ENCODE measurements around the gene PPP1R37.
A peak's percentile ranks its signal among the peaks of the same experiment; 100 is the strongest.

Gene PPP1R37

GRCh38 chr19:45094137-45094536 is 1.2 kb downstream of the PPP1R37 start:
- Histone ChIP-seq H2BK15ac (ENCODE audit: low read depth, poor library complexity, severe bottlenecking) (no peak overlapping the region), H2AFZ (ENCODE audit: low read depth, low read length) (no peak overlapping the region), H3K14ac (ENCODE audit: low read length in 2 of 2) (no peak overlapping the region), H2BK5ac (ENCODE audit: low read depth, low read length, poor library complexity, severe bottlenecking) (no peak overlapping the region), H3K4me3 (ENCODE audit: insufficient read depth in 1 of 2, low read depth in 1 of 2, low read length in 2 of 2) (peak overlapping the region; percentile 24 to 98), H2AK5ac (ENCODE audit: low read length, severe bottlenecking) (no peak overlapping the region), H3K4me2 (ENCODE audit: low read length, poor library complexity, severe bottlenecking) (peak overlapping the region; percentile 79), H2BK120ac (ENCODE audit: low read depth, low read length) (no peak overlapping the region), H3K4ac (ENCODE audit: low read depth in 1 of 2, low read length in 2 of 2) (no peak overlapping the region), H3K27me3 (ENCODE audit: control insufficient read depth in 1 of 2, insufficient read depth in 1 of 2, low read length in 2 of 2) (no peaks in the 10 kb centered on the region), H4K91ac (ENCODE audit: low read length) (no peak overlapping the region), H3K23ac (ENCODE audit: low read length in 2 of 2) (no peak overlapping the region), H3K9me3 (ENCODE audit: control insufficient read depth, low read length) (no peaks in the 10 kb centered on the region), H4K8ac (ENCODE audit: low read length) (peak overlapping the region; percentile 19), H3K79me1 (replicated peaks; ENCODE audit: low read length, poor library complexity, severe bottlenecking) (peaks cover 6% of the 10 kb centered on the region), H3K9ac (ENCODE audit: low read length) (peak overlapping the region; percentile 99), H3K36me3 (ENCODE audit: control insufficient read depth in 1 of 2, insufficient read depth in 2 of 2, low read depth in 1 of 2, low read length in 2 of 2) (peaks cover 15 to 21% of the 10 kb centered on the region in 2 experiments), H3K18ac (ENCODE audit: low read depth in 1 of 2, low read length in 2 of 2) (no peak overlapping the region), H2BK12ac (ENCODE audit: low read length in 2 of 2) (peak overlapping the region in 1 of 2 experiments; percentile 38), H3K4me1 (ENCODE audit: control insufficient read depth, insufficient read depth, low read depth, low read length) (peaks cover 42% of the 10 kb centered on the region), H3K27ac (ENCODE audit: low read length, poor library complexity, severe bottlenecking) (no peak overlapping the region)
- no peak for DNase-seq
- WGBS: 84% methylated on average over 9 of the region's 9 CpGs

- 96% methylated on average over 5 of the region's 5 CpGs for WGBS
- Histone ChIP-seq H3K9ac (ENCODE audit: low read length) (peak overlapping the region; percentile 99), H3K4me1 (ENCODE audit: control insufficient read depth, insufficient read depth, low read depth, low read length) (peaks cover 47% of the 10 kb centered on the region), H2BK5ac (ENCODE audit: low read depth, low read length, poor library complexity, severe bottlenecking) (no peak overlapping the region), H3K14ac (ENCODE audit: low read length in 2 of 2) (no peak overlapping the region), H3K36me3 (ENCODE audit: control insufficient read depth in 1 of 2, insufficient read depth in 2 of 2, low read depth in 1 of 2, low read length in 2 of 2) (peaks cover 15 to 20% of the 10 kb centered on the region in 2 experiments), H3K23ac (ENCODE audit: low read length in 2 of 2) (no peak overlapping the region), H4K8ac (ENCODE audit: low read length) (no peak overlapping the region), H2BK15ac (ENCODE audit: low read depth, poor library complexity, severe bottlenecking) (no peak overlapping the region), H3K9me3 (ENCODE audit: control insufficient read depth, low read length) (no peaks in the 10 kb centered on the region), H4K91ac (ENCODE audit: low read length) (no peak overlapping the region), H3K27me3 (ENCODE audit: control insufficient read depth in 1 of 2, insufficient read depth in 1 of 2, low read length in 2 of 2) (no peaks in the 10 kb centered on the region), H3K4me3 (ENCODE audit: insufficient read depth in 1 of 2, low read depth in 1 of 2, low read length in 2 of 2) (peak overlapping the region in 1 of 2 experiments; percentile 98), H2BK12ac (ENCODE audit: low read length in 2 of 2) (peak overlapping the region in 1 of 2 experiments; percentile 71), H3K27ac (ENCODE audit: low read length, poor library complexity, severe bottlenecking) (no peak overlapping the region), H2AFZ (ENCODE audit: low read depth, low read length) (no peak overlapping the region), H3K18ac (ENCODE audit: low read depth in 1 of 2, low read length in 2 of 2) (no peak overlapping the region), H2AK5ac (ENCODE audit: low read length, severe bottlenecking) (no peak overlapping the region), H3K4ac (ENCODE audit: low read depth in 1 of 2, low read length in 2 of 2) (no peak overlapping the region), H3K79me1 (replicated peaks; ENCODE audit: low read length, poor library complexity, severe bottlenecking) (peaks cover 6% of the 10 kb centered on the region), H3K4me2 (ENCODE audit: low read length, poor library complexity, severe bottlenecking) (peak overlapping the region; percentile 12), H2BK120ac (ENCODE audit: low read depth, low read length) (no peak overlapping the region)
- DNase-seq: no peak
Measured at GRCh38 chr19:45094707-45095106, 1.7 kb downstream of the PPP1R37 start.

- peaks cover 2% of the 10 kb centered on the region for H3K79me1 ChIP-seq (replicated peaks; ENCODE audit: low read length, poor library complexity, severe bottlenecking)
- H3K36me3 ChIP-seq (ENCODE audit: control insufficient read depth in 1 of 2, insufficient read depth in 2 of 2, low read depth in 1 of 2, low read length in 2 of 2): peaks cover 4 to 9% of the 10 kb centered on the region in 2 experiments
- no peak overlapping the region for H4K91ac ChIP-seq (ENCODE audit: low read length)
- no peak overlapping the region for H2BK15ac ChIP-seq (ENCODE audit: low read depth, poor library complexity, severe bottlenecking)
- 92% methylated on average over 14 of the region's 14 CpGs for WGBS
- H2BK120ac ChIP-seq (ENCODE audit: low read depth, low read length): no peak overlapping the region
- H3K14ac ChIP-seq (ENCODE audit: low read length in 2 of 2): peak overlapping the region in 1 of 2 experiments; percentile 64
- no peak overlapping the region for H3K23ac ChIP-seq (ENCODE audit: low read length in 2 of 2)
- no peak overlapping the region for H3K18ac ChIP-seq (ENCODE audit: low read depth in 1 of 2, low read length in 2 of 2)
- no peak for DNase-seq
- H3K27ac ChIP-seq (ENCODE audit: low read length, poor library complexity, severe bottlenecking): no peak overlapping the region
- H3K9ac ChIP-seq (ENCODE audit: low read length): peak overlapping the region; percentile 20
- peaks cover 55% of the 10 kb centered on the region for H3K4me1 ChIP-seq (ENCODE audit: control insufficient read depth, insufficient read depth, low read depth, low read length)
- H4K8ac ChIP-seq (ENCODE audit: low read length): no peak overlapping the region
- H2AFZ ChIP-seq (ENCODE audit: low read depth, low read length): no peak overlapping the region
- H3K9me3 ChIP-seq (ENCODE audit: control insufficient read depth, low read length): no peaks in the 10 kb centered on the region
- H3K4ac ChIP-seq (ENCODE audit: low read depth in 1 of 2, low read length in 2 of 2): peak overlapping the region in 1 of 2 experiments; percentile 45
- no peak overlapping the region for H3K4me2 ChIP-seq (ENCODE audit: low read length, poor library complexity, severe bottlenecking)
- peak overlapping the region; percentile 38 for H2AK5ac ChIP-seq (ENCODE audit: low read length, severe bottlenecking)
- H3K27me3 ChIP-seq (ENCODE audit: control insufficient read depth in 1 of 2, insufficient read depth in 1 of 2, low read length in 2 of 2): no peaks in the 10 kb centered on the region
- peak overlapping the region in 1 of 2 experiments; percentile 42 for H2BK12ac ChIP-seq (ENCODE audit: low read length in 2 of 2)
- H2BK5ac ChIP-seq (ENCODE audit: low read depth, low read length, poor library complexity, severe bottlenecking): no peak overlapping the region
- H3K4me3 ChIP-seq (ENCODE audit: insufficient read depth in 1 of 2, low read depth in 1 of 2, low read length in 2 of 2): peak overlapping the region in 1 of 2 experiments; percentile 98
Measured at GRCh38 chr19:45095496-45096413, 2.8 kb downstream of the PPP1R37 start.

- H2AK5ac ChIP-seq (ENCODE audit: low read length, severe bottlenecking): no peak overlapping the region
- H3K4me2 ChIP-seq (ENCODE audit: low read length, poor library complexity, severe bottlenecking): no peak overlapping the region
- no peak for DNase-seq
- peak overlapping the region in 1 of 2 experiments; percentile 87 for H3K23ac ChIP-seq (ENCODE audit: low read length in 2 of 2)
- H3K4me3 ChIP-seq (ENCODE audit: insufficient read depth in 1 of 2, low read depth in 1 of 2, low read length in 2 of 2): no peak overlapping the region
- peaks cover 60% of the 10 kb centered on the region for H3K4me1 ChIP-seq (ENCODE audit: control insufficient read depth, insufficient read depth, low read depth, low read length)
- no peak overlapping the region for H4K8ac ChIP-seq (ENCODE audit: low read length)
- no peaks in the 10 kb centered on the region for H3K27me3 ChIP-seq (ENCODE audit: control insufficient read depth in 1 of 2, insufficient read depth in 1 of 2, low read length in 2 of 2)
- 91% methylated on average over 7 of the region's 7 CpGs for WGBS
- H3K9me3 ChIP-seq (ENCODE audit: control insufficient read depth, low read length): no peaks in the 10 kb centered on the region
- peak overlapping the region; percentile 80 for H3K9ac ChIP-seq (ENCODE audit: low read length)
- no peak overlapping the region for H2BK120ac ChIP-seq (ENCODE audit: low read depth, low read length)
- H3K79me1 ChIP-seq (replicated peaks; ENCODE audit: low read length, poor library complexity, severe bottlenecking): peaks cover 4% of the 10 kb centered on the region
- H2BK15ac ChIP-seq (ENCODE audit: low read depth, poor library complexity, severe bottlenecking): peak overlapping the region; percentile 73
- H4K91ac ChIP-seq (ENCODE audit: low read length): peak overlapping the region; percentile 85
- H3K14ac ChIP-seq (ENCODE audit: low read length in 2 of 2): no peak overlapping the region
- no peak overlapping the region for H2BK5ac ChIP-seq (ENCODE audit: low read depth, low read length, poor library complexity, severe bottlenecking)
- H3K18ac ChIP-seq (ENCODE audit: low read depth in 1 of 2, low read length in 2 of 2): peak overlapping the region in 1 of 2 experiments; percentile 57
- peak overlapping the region; percentile 99 for H2BK12ac ChIP-seq (ENCODE audit: low read length in 2 of 2)
- no peak overlapping the region for H2AFZ ChIP-seq (ENCODE audit: low read depth, low read length)
- peak overlapping the region in 1 of 2 experiments; percentile 85 for H3K4ac ChIP-seq (ENCODE audit: low read depth in 1 of 2, low read length in 2 of 2)
- no peak overlapping the region for H3K27ac ChIP-seq (ENCODE audit: low read length, poor library complexity, severe bottlenecking)
- peaks cover 0 to 2% of the 10 kb centered on the region in 2 experiments for H3K36me3 ChIP-seq (ENCODE audit: control insufficient read depth in 1 of 2, insufficient read depth in 2 of 2, low read depth in 1 of 2, low read length in 2 of 2)
Measured at GRCh38 chr19:45096700-45097099, 3.7 kb downstream of the PPP1R37 start.

Data from mesenchymal stem cell (in vitro differentiated cells and primary cell).